Hepatocyte (in vitro differentiated cells): ENCODE measurements around the gene DPAGT1. TPM values are rescaled to one million over a fixed set of nuclear protein-coding genes. Genes with fewer than 3 reads are reported as not detected.

Experiments used
- DNase-seq: peaks from one replicate; pipeline ENCODE4 v3.0.0-alpha.2; 2016; ENCODE audit warnings: low spot score
- H2AFZ ChIP-seq: fragments of 200-600 bp; sonication (generic); 2 replicates; pipeline ENCODE4 v1.6.0; 2016; ENCODE audit warnings: antibody characterized with exemption, mild to moderate bottlenecking
- H3K27ac ChIP-seq: fragments of 200-600 bp; sonication (generic); 2 replicates; pipeline ENCODE4 v1.5.1; 2016; ENCODE audit warnings: mild to moderate bottlenecking
- H3K27me3 ChIP-seq: fragments of 200-600 bp; sonication (generic); 2 replicates; pipeline ENCODE4 v1.6.1; 2016
- H3K36me3 ChIP-seq: fragments of 200-600 bp; sonication (generic); replicated peaks from 2 replicates; pipeline ENCODE4 v1.5.1; 2016; ENCODE audit warnings: low read depth; ENCODE audit not compliant: insufficient read depth
- H3K4me1 ChIP-seq: fragments of 200-600 bp; sonication (generic); 2 replicates; pipeline ENCODE4 v1.5.1; 2016; ENCODE audit warnings: mild to moderate bottlenecking, moderate library complexity; ENCODE audit not compliant: insufficient read depth
- H3K4me2 ChIP-seq: fragments of 200-600 bp; sonication (generic); 2 replicates; pipeline ENCODE4 v1.6.0; 2016
- H3K4me3 ChIP-seq: fragments of 200-600 bp; sonication (generic); 2 replicates; pipeline ENCODE4 v1.5.1; 2016; ENCODE audit warnings: mild to moderate bottlenecking
- H3K79me2 ChIP-seq: fragments of 200-600 bp; sonication (generic); 2 replicates; pipeline ENCODE4 v1.6.0; 2017; ENCODE audit warnings: mild to moderate bottlenecking
- H3K9me2 ChIP-seq: fragments of 200-600 bp; sonication (generic); replicated peaks from 2 replicates; pipeline ENCODE4 v1.6.0; 2017; ENCODE audit warnings: mild to moderate bottlenecking; ENCODE audit not compliant: insufficient read depth
- H3K9me3 ChIP-seq: fragments of 200-600 bp; sonication (generic); 2 replicates; pipeline ENCODE4 v1.5.1; 2016; ENCODE audit warnings: low read depth, mild to moderate bottlenecking
- H4K20me1 ChIP-seq: fragments of 200-600 bp; sonication (generic); 2 replicates; pipeline ENCODE4 v1.6.0; 2016; ENCODE audit warnings: mild to moderate bottlenecking; ENCODE audit not compliant: insufficient read depth, poor library complexity, severe bottlenecking
- CTCF ChIP-seq: fragments of 200-600 bp; sonication (generic); IDR thresholded peaks from 2 replicates; pipeline ENCODE4 v1.5.1; 2016; ENCODE audit warnings: antibody characterized with exemption, mild to moderate bottlenecking; ENCODE audit not compliant: poor library complexity
- EZH2 ChIP-seq: fragments of 200-600 bp; sonication (generic); IDR thresholded peaks from 2 replicates; pipeline ENCODE4 v1.6.1; 2016; ENCODE audit warnings: antibody characterized with exemption, mild to moderate bottlenecking, borderline replicate concordance
- EZH2phosphoT487 ChIP-seq: fragments of 200-600 bp; sonication (generic); IDR thresholded peaks from one replicate; pipeline ENCODE4 v1.6.1; 2018; ENCODE audit warnings: antibody characterized with exemption, mild to moderate bottlenecking, low read depth, moderate library complexity; ENCODE audit not compliant: unreplicated experiment, severe bottlenecking
- WGBS: methylation state at CpG from one replicate; pipeline ENCODE4 v1.1.6; 2016; ENCODE audit warnings: low lambda C conversion rate; ENCODE audit errors: missing lambda C conversion rate; 5-methylcytosine and 5-hydroxymethylcytosine counted together
- polyA plus RNA-seq: library from polyadenylated mRNA; unstranded; fragments of >200 nt; fragmentation: Nextera tagmentation; extraction: Ambion mirVana; gene quantifications from 2 replicates; pipeline ENCODE4 v1.2.1, GENCODE V29; 2016
- total RNA-seq: library from RNA; depleted of rRNA; stranded (reverse); fragments of >200 nt; gene quantifications from 2 replicates; pipeline ENCODE4 v1.2.3, GENCODE V29; 2014

The DPAGT1 gene
- total and polyA plus RNA-seq, 2 experiments from 2014 or later = 27.5 to 76.2 TPM

- peak; percentile 99 for DNase-seq
- Histone ChIP-seq H3K4me3 (peak within 1 kb of the TSS; percentile 64), H3K36me3 (no peaks in the 10 kb centered on the region), H3K79me2 (peaks cover 32% of the 10 kb centered on the region), H3K9me2 (no peaks in the 10 kb centered on the region), H2AFZ (peak within 1 kb of the TSS; percentile 64), H3K4me2 (peak within 1 kb of the TSS; percentile 96), H3K27ac (peak within 1 kb of the TSS; percentile 86), H3K27me3 (no peaks in the 10 kb centered on the region), H3K4me1 (peaks cover 13% of the 10 kb centered on the region), H3K9me3 (no peaks in the 10 kb centered on the region), H4K20me1 (peaks cover 6% of the 10 kb centered on the region)
- TF ChIP-seq EZH2phosphoT487 (no peak), CTCF (peak; percentile 30), EZH2 (no peak)
- 1% methylated on average over 49 of the region's 79 CpGs for WGBS
Measured at GRCh38 chr11:119057000-119057769, 44.5 kb downstream of the DPAGT1 start, which contains the start of gene HYOU1. TSS of gene HYOU1 (minus strand) at chr11:119057205. CDS start at chr11:119056160, 1,045 bp downstream.

- WGBS = under 1% methylated on average over 36 of the region's 48 CpGs
- peak overlapping the region; percentile 64 for H3K4me3 ChIP-seq
- H3K36me3 ChIP-seq = no peaks in the 10 kb centered on the region
- H3K4me2 ChIP-seq = peak overlapping the region; percentile 96
- peak overlapping the region; percentile 64 for H2AFZ ChIP-seq
- peaks cover 32% of the 10 kb centered on the region for H3K79me2 ChIP-seq
- peaks cover 6% of the 10 kb centered on the region for H4K20me1 ChIP-seq
- peaks cover 13% of the 10 kb centered on the region for H3K4me1 ChIP-seq
- peak overlapping the region; percentile 86 for H3K27ac ChIP-seq
- TF ChIP-seq EZH2phosphoT487 (no peak), EZH2 (no peak), CTCF (no peak)
- no peaks in the 10 kb centered on the region for H3K9me3 ChIP-seq
- H3K27me3 ChIP-seq = no peaks in the 10 kb centered on the region
- no peaks in the 10 kb centered on the region for H3K9me2 ChIP-seq
- DNase-seq = peak; percentile 63
Measured at GRCh38 chr11:119056421-119056999, 45.1 kb downstream of the DPAGT1 start.

GRCh38 chr11:119055901-119056300 lies 45.8 kb downstream of the DPAGT1 start:
- Histone ChIP-seq H3K27ac (peak overlapping the region; percentile 86), H3K36me3 (no peaks in the 10 kb centered on the region), H3K4me1 (peaks cover 13% of the 10 kb centered on the region), H3K4me3 (peak overlapping the region; percentile 64), H3K9me3 (no peaks in the 10 kb centered on the region), H2AFZ (peak overlapping the region; percentile 64), H3K27me3 (no peaks in the 10 kb centered on the region), H3K4me2 (peak overlapping the region; percentile 96), H3K79me2 (peaks cover 32% of the 10 kb centered on the region), H3K9me2 (no peaks in the 10 kb centered on the region), H4K20me1 (peaks cover 6% of the 10 kb centered on the region)
- no peak for TF ChIP-seq EZH2
- no peak for TF ChIP-seq EZH2phosphoT487
- peak; percentile 17 for TF ChIP-seq CTCF
- 62% methylated on average over 6 of the region's 6 CpGs for WGBS
- peak; percentile 39 for DNase-seq
